Adrenal gland (tissue), 12 donors: ENCODE data around the gene SRGAP3. TPM values are rescaled to one million over a fixed set of nuclear protein-coding genes. Genes with fewer than 3 reads are reported as not detected.

ENCODE experiments used
- DNase-seq, 7 donors: peaks; one replicate each; pipeline ENCODE4 v3.0.0-alpha.2; 2019 to 2020
- H3K27ac ChIP-seq, 5 donors: fragments of 200-600 bp; sonication (generic) in 4 of 5; 1 replicate in 3 of 5; 2 replicates in 2 of 5; pipeline versions ENCODE4 v1.5.1 to v1.8.0; 2016 to 2020; ENCODE audit warnings: mild to moderate bottlenecking in 1 of 5
- H3K27me3 ChIP-seq: fragments of 200-600 bp; 2 replicates; pipeline ENCODE4 v1.8.0; 2021
- H3K36me3 ChIP-seq, 2 donors: fragments of 200-600 bp; replicated peaks in 1 of 2; 1 replicate in 1 of 2; 2 replicates in 1 of 2; pipeline versions ENCODE4 v1.5.1 to v1.8.0; 2018 to 2022
- H3K4me1 ChIP-seq, 2 donors: fragments of 200-600 bp; replicated peaks in 1 of 2; 1 replicate in 1 of 2; 2 replicates in 1 of 2; pipeline versions ENCODE4 v1.5.1 to v1.8.0; 2018 to 2021
- H3K4me3 ChIP-seq, 4 donors: fragments of 200-600 bp; sonication (generic) in 3 of 4; one replicate each; pipeline ENCODE4 v1.5.1; 2016 to 2018
- H3K9me3 ChIP-seq, 3 donors: fragments of 200-600 bp; sonication (generic) in 1 of 3; replicated peaks in 1 of 3; 1 replicate in 2 of 3; 2 replicates in 1 of 3; pipeline versions ENCODE4 v1.5.1 to v1.8.0; 2016 to 2021
- POLR2A ChIP-seq, 2 donors: fragments of 450-650 bp; IDR thresholded peaks; one replicate each; pipeline ENCODE4 v1.6.1; 2017; ENCODE audit warnings: antibody characterized with exemption in 2 of 2, mild to moderate bottlenecking in 2 of 2, moderate library complexity in 1 of 2
- WGBS, 4 donors: extraction: QIAGEN DNeasy Blood & Tissue Kit in 2 of 4; methylation state at CpG; one replicate each; pipeline versions ENCODE4 v1.1.5 to v1.1.7; 2013 to 2017; 5-methylcytosine and 5-hydroxymethylcytosine counted together
- intact Hi-C, 2 donors: fragments of 100-400 bp; cut with DNase I; formaldehyde crosslinking; loops; one replicate each; pipeline versions ENCODE4 v1.14.1 to v1.15.0; 2022 to 2023
- polyA plus RNA-seq, 3 donors: library from polyadenylated mRNA; stranded (reverse); fragments of 200-250 nt in 2 of 3; fragments of 350-450 nt in 1 of 3; fragmentation: Illumina TruSeq in 1 of 3; extraction: RNeasy Lipid Tissue Mini Kit (QIAGEN cat#74804) in 1 of 3; gene quantifications; one replicate each; pipeline ENCODE4 v1.2.3, GENCODE V29; 2013 to 2014
- total RNA-seq, 9 donors: library from RNA; depleted of rRNA in 4 of 9; stranded (reverse); fragments of >200 nt in 4 of 9; fragments of 120-200 nt in 1 of 9; fragmentation: NEBNext Ultra II Directional in 1 of 9; extraction: Animal tissue kit (Norgen Biotek cat#: 25700) in 1 of 9; gene quantifications; one replicate each; pipeline versions ENCODE4 v1.1.0 to v1.2.4, GENCODE V29; 2013 to 2023
- TF ChIP-seq, protein P1 (sequence below), 6 experiments: fragments of 450-650 bp in 4 of 6; fragments of 200-600 bp in 2 of 6; sonication (generic) in 1 of 6; IDR thresholded peaks; 1 replicate in 5 of 6; 2 replicates in 1 of 6; pipeline versions ENCODE4 v1.5.1 to v1.8.0; 2016 to 2021; ENCODE audit warnings: antibody characterized with exemption in 6 of 6, mild to moderate bottlenecking in 2 of 6, moderate library complexity in 1 of 6
- donor health status: healthy with polysubstance abuse.
- donor health status: Bipolar disorder and iron deficiency.
- donor health status: DM: yes; HTN: yes; CAD: no.
- donor health status: DM: no; HTN: no; CAD: no.
- donor health status: DM: no; HTN: no; CAD: no.
- donor health status: DM: yes; HTN: yes; CAD: no.

The SRGAP3 gene
- total and polyA plus RNA-seq, 12 donors: 3.3 to 35.0 (median 17.8) TPM

- Histone ChIP-seq H3K9me3 (no peaks in the 10 kb centered on the region), H3K27ac (no peak overlapping the region), H3K4me3 (no peak overlapping the region), H3K4me1 (no peaks in the 10 kb centered on the region), H3K36me3 (no peaks in the 10 kb centered on the region), H3K27me3 (no peaks in the 10 kb centered on the region)
- no peak for DNase-seq
- 89 to 98% (median 92%) methylated on average over 4 of the region's 4 CpGs for WGBS, 4 donors
- intact Hi-C loops: no loop called here
- TF ChIP-seq, protein P1, sequence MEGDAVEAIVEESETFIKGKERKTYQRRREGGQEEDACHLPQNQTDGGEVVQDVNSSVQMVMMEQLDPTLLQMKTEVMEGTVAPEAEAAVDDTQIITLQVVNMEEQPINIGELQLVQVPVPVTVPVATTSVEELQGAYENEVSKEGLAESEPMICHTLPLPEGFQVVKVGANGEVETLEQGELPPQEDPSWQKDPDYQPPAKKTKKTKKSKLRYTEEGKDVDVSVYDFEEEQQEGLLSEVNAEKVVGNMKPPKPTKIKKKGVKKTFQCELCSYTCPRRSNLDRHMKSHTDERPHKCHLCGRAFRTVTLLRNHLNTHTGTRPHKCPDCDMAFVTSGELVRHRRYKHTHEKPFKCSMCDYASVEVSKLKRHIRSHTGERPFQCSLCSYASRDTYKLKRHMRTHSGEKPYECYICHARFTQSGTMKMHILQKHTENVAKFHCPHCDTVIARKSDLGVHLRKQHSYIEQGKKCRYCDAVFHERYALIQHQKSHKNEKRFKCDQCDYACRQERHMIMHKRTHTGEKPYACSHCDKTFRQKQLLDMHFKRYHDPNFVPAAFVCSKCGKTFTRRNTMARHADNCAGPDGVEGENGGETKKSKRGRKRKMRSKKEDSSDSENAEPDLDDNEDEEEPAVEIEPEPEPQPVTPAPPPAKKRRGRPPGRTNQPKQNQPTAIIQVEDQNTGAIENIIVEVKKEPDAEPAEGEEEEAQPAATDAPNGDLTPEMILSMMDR (IDR thresholded peaks at IDR 0.05): no peak
- TF ChIP-seq POLR2A (IDR thresholded peaks at IDR 0.05): no peak
Measured at GRCh38 chr3:9270704-9271103, 21.3 kb upstream of the SRGAP3 start.

GRCh38 chr3:9266716-9267115 is 17.3 kb upstream of the SRGAP3 start:
- Histone ChIP-seq H3K4me1 (no peaks in the 10 kb centered on the region), H3K27ac (no peak overlapping the region), H3K4me3 (no peak overlapping the region), H3K36me3 (no peaks in the 10 kb centered on the region), H3K9me3 (no peaks in the 10 kb centered on the region), H3K27me3 (no peaks in the 10 kb centered on the region)
- no peak for DNase-seq
- intact Hi-C loops: no loop called here
- TF ChIP-seq POLR2A (IDR thresholded peaks at IDR 0.05): no peak
- TF ChIP-seq, protein P1 (IDR thresholded peaks at IDR 0.05): no peak
- 91 to 95% (median 95%) methylated on average over 3 of the region's 3 CpGs for WGBS, 4 donors

DNA sequence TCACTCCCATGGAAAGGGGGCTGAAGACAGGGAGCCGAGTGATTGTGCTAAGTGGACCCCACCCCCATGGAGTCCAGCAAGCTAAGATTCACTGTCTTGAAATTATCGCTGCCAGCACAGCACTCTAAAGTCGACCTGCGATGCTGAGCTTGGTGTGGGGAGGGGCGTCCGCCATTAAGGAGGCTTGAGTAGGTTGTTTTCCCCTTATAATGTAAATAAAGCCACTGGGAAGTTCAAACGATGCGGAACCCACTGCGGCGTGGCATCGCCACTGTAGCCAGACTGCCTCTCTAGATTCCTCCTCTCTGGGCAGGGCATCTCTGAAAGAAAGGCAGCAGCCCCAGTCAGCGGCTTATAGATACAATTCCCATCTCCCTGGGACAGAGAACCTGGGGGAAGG is 10.9 kb upstream of the SRGAP3 start:
- Histone ChIP-seq H3K9me3 (no peaks in the 10 kb centered on the region), H3K36me3 (no peaks in the 10 kb centered on the region), H3K27ac (no peak overlapping the region), H3K4me1 (no peaks in the 10 kb centered on the region), H3K4me3 (no peak overlapping the region), H3K27me3 (no peaks in the 10 kb centered on the region)
- no peak for TF ChIP-seq POLR2A (IDR thresholded peaks at IDR 0.05)
- TF ChIP-seq, protein P1 (IDR thresholded peaks at IDR 0.05): no peak
- no peak for DNase-seq
- 88 to 94% (median 90%) methylated on average over 12 of the region's 12 CpGs for WGBS, 4 donors
- intact Hi-C loops: no loop called here

DNA sequence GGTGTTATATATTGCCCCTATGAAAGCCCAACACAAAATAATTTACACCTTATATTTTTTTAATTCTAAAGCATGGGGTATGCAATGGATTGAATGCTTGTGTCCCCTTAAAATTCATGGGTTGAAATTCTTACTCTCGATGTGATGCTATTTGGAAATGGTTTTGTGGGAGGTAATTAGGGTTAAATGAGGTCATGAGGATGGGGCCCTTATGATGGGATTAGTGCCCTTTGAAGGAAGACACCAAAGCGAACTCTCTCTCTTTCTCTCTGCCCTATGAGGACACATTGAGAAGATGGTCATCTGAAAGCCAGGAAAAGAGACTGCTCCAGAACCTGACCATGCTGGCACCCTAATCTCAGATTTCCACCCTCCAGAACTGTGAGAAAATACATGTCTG is 7.6 kb upstream of the SRGAP3 start:
- intact Hi-C loops: no loop called here
- 95 to 99% (median 97%) methylated on average over 2 of the region's 2 CpGs for WGBS, 4 donors
- no peak for TF ChIP-seq POLR2A (IDR thresholded peaks at IDR 0.05)
- TF ChIP-seq, protein P1 (IDR thresholded peaks at IDR 0.05): no peak

More for the DNA sequence above, 7.6 kb upstream of the SRGAP3 start:
- Histone ChIP-seq H3K27me3 (no peaks in the 10 kb centered on the region), H3K4me3 (no peak overlapping the region), H3K36me3 (no peaks in the 10 kb centered on the region), H3K27ac (no peak overlapping the region), H3K9me3 (no peaks in the 10 kb centered on the region), H3K4me1 (no peaks in the 10 kb centered on the region)
- no peak for DNase-seq
